Lower leg skin (tissue), 4 donors: ENCODE measurements around the gene KIF21B. TPM values are rescaled to one million over a fixed set of nuclear protein-coding genes. Genes with fewer than 3 reads are reported as not detected.

Source experiments
- DNase-seq, 2 donors: peaks; one replicate each; pipeline ENCODE4 v3.0.0-alpha.2; 2019; ENCODE audit warnings: low spot score in 2 of 2
- H3K4me3 ChIP-seq: fragments of 200-600 bp; sonication (generic); 2 replicates; pipeline ENCODE4 v1.5.1; 2017; ENCODE audit warnings: mild to moderate bottlenecking, low read depth; ENCODE audit not compliant: poor library complexity, severe bottlenecking
- POLR2A ChIP-seq, 2 donors: fragments of 450-650 bp; IDR thresholded peaks; one replicate each; pipeline ENCODE4 v1.6.1; 2016 to 2017; ENCODE audit warnings: antibody characterized with exemption in 2 of 2, mild to moderate bottlenecking in 1 of 2, moderate library complexity in 1 of 2
- WGBS, 2 donors: methylation state at CpG; one replicate each; pipeline ENCODE4 v1.1.5; 2018; 5-methylcytosine and 5-hydroxymethylcytosine counted together
- intact Hi-C: fragments of 100-400 bp; cut with DNase I; formaldehyde crosslinking; loops from one replicate; pipeline ENCODE4 v1.15.0; 2023; ENCODE audit warnings: low total_unique reads
- total RNA-seq, 4 donors: library from RNA; depleted of rRNA; stranded (reverse); fragments of >200 nt; gene quantifications; one replicate each; pipeline ENCODE4 v1.1.0, GENCODE V29; 2016
- TF ChIP-seq, protein P1 (sequence below), 3 donors: fragments of 450-650 bp; IDR thresholded peaks; one replicate each; pipeline ENCODE4 v1.5.1; 2016; ENCODE audit warnings: antibody characterized with exemption in 3 of 3, mild to moderate bottlenecking in 3 of 3, moderate library complexity in 2 of 3

KIF21B gene
- total RNA-seq, 4 donors from 2014 or later, result 0.38 to 1.6 (median 1.0) TPM

DNA sequence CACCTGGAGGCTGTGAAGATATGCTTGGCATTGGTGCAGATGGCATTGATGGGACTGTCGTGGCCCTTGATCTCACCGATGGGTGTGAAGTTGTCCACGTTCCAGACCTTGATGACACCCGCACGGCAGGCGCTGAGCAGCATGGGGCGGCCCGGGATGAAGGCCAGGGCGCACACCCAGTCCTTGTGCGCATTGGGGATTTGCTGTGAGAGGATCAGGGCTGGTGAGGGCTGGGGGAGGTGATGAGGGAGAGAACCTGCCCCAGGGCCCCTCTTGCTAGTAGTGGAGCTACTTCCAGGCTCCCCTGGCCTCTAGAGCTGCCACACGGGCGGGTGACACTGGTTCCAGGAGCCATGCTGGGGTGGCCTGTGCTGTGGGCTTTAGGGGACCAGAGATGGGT lies 48.8 kb downstream of the KIF21B start:
- intact Hi-C loops, result loop anchor here (5.0 kb wide), 2 partner anchors 68 to 143 kb away; no protein-coding TSS in a partner anchor
- 89 to 95% methylated on average over 4 to 12 of the region's 12 CpGs for WGBS, 2 donors
- DNase-seq, result no peak
- TF ChIP-seq, protein P1, sequence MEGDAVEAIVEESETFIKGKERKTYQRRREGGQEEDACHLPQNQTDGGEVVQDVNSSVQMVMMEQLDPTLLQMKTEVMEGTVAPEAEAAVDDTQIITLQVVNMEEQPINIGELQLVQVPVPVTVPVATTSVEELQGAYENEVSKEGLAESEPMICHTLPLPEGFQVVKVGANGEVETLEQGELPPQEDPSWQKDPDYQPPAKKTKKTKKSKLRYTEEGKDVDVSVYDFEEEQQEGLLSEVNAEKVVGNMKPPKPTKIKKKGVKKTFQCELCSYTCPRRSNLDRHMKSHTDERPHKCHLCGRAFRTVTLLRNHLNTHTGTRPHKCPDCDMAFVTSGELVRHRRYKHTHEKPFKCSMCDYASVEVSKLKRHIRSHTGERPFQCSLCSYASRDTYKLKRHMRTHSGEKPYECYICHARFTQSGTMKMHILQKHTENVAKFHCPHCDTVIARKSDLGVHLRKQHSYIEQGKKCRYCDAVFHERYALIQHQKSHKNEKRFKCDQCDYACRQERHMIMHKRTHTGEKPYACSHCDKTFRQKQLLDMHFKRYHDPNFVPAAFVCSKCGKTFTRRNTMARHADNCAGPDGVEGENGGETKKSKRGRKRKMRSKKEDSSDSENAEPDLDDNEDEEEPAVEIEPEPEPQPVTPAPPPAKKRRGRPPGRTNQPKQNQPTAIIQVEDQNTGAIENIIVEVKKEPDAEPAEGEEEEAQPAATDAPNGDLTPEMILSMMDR (IDR thresholded peaks at IDR 0.05), result no peak
- TF ChIP-seq POLR2A (IDR thresholded peaks at IDR 0.05), result no peak
- H3K4me3 ChIP-seq, result no peak overlapping the region

DNA sequence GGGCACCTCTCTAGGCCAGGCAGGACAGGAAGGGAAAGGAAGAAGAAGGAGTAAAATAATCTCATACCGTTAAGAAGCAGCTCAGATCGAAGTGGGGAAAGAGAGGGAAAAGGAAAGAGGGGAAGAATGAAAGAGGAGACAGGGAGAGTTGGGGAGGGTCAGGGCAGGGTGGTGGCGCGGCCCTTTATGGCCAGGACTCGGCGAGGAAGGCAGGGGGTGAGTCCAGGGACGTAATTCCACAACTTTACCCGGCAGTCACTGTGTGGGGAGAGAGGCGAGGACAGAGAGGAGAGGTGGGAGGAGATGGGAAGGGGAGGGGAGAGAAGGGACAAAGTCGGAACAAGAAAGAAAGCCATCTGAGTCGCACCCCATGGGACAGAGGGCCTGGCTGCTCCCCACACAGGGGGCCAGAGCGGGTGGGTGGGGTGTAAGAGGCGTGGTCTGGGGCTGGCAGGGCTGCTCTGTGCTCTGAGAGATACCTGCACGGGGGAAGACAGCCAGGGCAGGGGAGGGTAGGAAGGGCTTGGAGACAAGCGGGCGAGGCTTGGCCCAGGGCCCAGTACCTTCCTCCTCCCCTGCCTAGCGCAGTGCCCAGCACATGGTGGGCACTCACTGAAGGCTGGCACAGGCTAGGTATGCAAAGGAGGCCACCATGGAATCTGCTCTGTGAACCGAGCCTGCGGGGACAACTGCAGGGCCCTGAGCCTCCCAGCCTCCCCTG lies 49.4 kb downstream of the KIF21B start:
- H3K4me3 ChIP-seq, result no peak overlapping the region
- DNase-seq, result no peak
- intact Hi-C loops, result loop anchor here (5.0 kb wide), 2 partner anchors 68 to 143 kb away; no protein-coding TSS in a partner anchor
- no peak for TF ChIP-seq POLR2A (IDR thresholded peaks at IDR 0.05)
- TF ChIP-seq, protein P1 (IDR thresholded peaks at IDR 0.05), result no peak
- 83 to 85% methylated on average over 18 to 19 of the region's 19 CpGs for WGBS, 2 donors

DNA sequence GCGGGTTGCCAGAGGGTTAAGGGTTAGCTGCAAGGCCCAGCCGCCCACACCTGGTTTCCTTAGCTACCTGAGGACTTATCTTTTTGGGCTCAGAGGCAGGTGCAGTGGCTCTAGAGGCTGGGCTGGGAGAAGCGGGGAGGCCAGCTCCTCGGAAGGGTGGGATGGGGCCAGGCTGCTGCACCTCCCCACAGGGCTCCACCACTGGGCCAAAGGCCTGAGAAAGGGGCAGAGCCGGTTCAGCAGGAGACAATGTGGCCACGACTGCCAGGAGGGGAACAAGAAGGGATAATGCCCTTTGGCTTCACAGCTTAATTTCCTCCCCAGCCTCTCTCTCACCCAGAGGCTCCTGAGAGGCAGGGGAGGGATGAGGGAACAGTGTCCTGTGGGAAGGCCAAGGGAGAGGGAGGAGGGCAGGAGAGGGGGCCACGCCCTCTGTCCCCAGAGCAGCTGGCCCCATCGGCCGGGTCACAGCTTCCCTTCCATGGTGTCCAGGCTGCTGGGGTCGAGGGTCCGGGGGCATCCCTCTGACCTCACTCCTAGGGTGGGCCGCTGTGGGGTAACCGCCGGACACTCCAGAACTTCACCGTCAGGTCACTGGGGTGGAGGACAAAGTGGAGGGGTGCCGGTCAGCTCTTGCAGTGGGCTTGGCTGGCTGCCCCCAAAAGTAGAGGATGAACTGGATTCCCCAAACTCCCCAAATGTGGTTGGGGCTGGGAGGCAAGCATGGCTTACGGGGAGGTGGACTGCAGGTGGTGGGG lies 50.4 kb downstream of the KIF21B start:
- TF ChIP-seq, protein P1 (IDR thresholded peaks at IDR 0.05), result no peak
- no peak for TF ChIP-seq POLR2A (IDR thresholded peaks at IDR 0.05)
- intact Hi-C loops, result loop anchor here (5.0 kb wide), 2 partner anchors 69 to 144 kb away; no protein-coding TSS in a partner anchor
- no peak for DNase-seq
- H3K4me3 ChIP-seq, result no peak overlapping the region
- WGBS, 2 donors, result 89% methylated on average over 16 to 17 of the region's 17 CpGs

DNA sequence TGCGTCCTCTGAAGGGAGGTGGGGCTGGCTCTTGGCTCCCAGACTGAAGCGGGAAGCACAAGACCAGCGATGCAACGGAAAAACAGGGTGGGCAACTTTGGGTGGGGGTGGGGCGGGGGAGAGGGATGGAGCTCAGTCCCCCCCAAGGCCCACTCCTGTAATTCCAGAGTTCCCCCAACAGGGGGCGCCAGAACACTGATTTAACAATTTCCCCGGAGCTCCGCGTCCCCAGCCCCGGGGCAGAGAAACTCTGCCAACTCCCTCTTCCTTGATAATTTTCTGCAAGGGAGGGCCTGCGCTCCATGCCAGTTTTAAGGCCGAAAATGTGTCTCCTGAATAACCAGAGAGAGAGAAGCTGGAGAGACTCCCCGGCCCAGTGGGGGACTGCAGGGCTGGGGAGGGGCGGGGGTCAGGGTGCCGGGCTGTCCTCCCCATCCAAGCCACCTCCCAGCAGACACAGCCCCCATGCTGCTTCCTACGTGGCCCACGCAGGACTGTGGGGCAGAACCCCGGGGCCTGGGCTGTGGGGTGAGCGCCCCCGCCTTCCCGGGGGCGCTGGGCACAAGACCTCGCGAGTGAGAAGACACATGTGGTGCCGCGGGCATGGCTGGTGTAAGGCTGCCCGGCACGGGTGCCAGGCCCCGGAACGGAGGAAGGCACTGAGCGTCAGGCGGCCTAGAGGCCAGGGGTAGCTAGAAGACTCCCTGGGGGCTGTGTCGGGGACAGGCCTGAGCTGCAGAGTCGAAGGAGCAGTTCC lies 51.4 kb downstream of the KIF21B start:
- TF ChIP-seq POLR2A (IDR thresholded peaks at IDR 0.05), result no peak
- TF ChIP-seq, protein P1 (IDR thresholded peaks at IDR 0.05), result no peak
- no peak overlapping the region for H3K4me3 ChIP-seq
- peak; percentile 40 to 92 for DNase-seq
- WGBS, 2 donors, result 44 to 47% methylated on average over 33 to 34 of the region's 34 CpGs
- intact Hi-C loops, result loop anchor here (5.0 kb wide), 2 partner anchors 70 to 145 kb away; no protein-coding TSS in a partner anchor

DNA sequence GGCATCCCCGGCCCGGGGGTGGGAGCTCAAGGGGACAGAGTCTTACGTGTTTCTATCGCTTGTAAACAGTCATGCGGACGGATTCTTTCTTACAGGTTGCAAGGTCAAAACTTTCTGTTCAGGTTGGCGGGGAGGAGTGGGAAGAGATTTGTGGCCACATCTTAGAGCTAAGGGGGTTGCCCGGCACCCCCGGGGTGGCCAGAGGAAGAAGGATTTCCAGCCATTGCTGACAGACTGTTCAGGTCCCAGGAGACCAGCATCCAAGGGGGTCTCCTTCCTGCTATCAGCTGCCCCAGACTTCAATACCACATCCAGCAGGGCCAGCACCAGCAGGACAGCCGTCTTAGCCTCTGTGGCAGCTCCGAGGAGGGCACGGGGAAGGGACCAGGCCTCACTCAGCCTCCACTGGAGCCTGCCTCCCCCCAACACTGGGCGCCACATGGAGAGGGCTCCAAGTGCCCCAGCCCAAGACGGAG lies 52.0 kb downstream of the KIF21B start:
- WGBS, 2 donors, result 81 to 89% methylated on average over 14 of the region's 14 CpGs
- TF ChIP-seq, protein P1 (IDR thresholded peaks at IDR 0.05), result no peak
- no peak for TF ChIP-seq POLR2A (IDR thresholded peaks at IDR 0.05)
- H3K4me3 ChIP-seq, result no peak overlapping the region
- intact Hi-C loops, result loop anchor here (5.0 kb wide), 2 partner anchors 71 to 146 kb away; no protein-coding TSS in a partner anchor
- DNase-seq, result no peak
